Effector CD4-positive, alpha-beta T cell (primary cell): Measurements from ENCODE around the gene AADACL4.

Source experiments
- DNase-seq: peaks from one replicate; pipeline ENCODE4 v3.0.0-alpha.2; 2020

The AADACL4 gene

DNA sequence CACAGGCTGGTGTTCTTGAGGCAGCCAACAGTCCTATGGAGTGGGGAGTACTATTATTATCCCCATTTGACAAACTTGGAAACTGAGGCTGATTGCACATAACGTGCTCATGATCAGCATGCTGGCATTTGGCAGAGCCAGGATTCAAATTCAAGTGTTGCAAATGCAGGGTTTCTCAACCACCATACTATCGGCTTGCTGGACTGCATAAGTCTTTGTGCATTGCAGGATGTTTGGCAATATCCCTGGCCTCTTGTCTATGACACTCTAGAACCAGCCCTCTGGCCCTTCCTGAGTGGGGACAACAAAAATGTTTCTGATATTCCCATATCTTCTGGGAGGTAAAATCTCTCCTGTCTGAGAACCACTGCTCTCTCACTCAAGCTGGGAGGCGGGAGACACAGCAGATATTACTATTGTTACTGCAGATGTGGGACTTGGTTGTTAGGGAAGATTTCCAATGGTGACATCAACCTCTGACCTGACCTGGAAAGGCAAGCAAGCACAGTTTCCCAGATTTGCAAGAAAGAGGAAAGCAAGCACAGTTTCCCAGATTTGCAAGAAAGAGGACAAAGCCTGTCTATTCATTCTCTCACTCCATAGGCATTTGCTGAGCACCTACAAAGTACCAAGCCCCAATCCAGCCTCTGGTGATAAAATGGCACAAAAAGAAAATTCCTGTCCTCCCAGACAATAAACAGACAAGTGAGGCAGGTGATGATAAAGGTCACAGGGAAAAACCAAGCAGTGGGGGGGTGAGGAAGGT is 71.0 kb downstream of the AADACL4 start:
- DNase-seq: no peak

DNA sequence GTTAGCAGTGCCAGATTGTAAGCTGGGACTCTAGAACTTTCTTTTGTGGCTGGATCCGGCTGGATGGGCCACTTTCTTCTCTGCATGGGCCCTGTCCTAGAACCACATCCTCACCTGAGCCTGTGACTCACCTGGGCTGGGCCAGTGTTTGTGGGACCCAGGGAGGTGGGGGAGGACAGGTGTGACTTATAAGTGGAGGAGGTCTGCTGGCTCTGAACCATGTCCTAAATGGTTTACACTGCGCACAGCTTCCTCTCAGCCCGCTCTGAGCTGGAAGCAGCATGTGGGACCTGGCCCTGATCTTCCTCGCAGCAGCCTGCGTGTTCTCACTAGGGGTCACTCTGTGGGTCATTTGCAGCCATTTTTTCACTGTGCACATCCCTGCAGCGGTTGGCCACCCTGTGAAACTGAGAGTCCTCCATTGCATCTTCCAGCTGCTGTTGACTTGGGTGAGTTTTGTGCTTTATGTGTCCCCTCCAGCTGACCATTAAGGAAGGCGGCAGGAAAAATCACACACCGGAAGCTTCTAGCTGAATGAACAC is 72.1 kb downstream of the AADACL4 start, which contains the start of gene AADACL3:
Gene AADACL3 (plus strand): TSS at position 215 of the 542 bp plus-strand sequence. CDS start 67 bp downstream, at position 282.
- no peak for DNase-seq
